Lung (tissue), 12 donors: Measurements from ENCODE around the gene ARHGAP15. TPM values are rescaled to one million over a fixed set of nuclear protein-coding genes. Genes with fewer than 3 reads are reported as not detected.

Experiments used
- ATAC-seq: fragments of 200-7000 bp; cut with Tn5 transposase; one replicate; pipeline ENCODE4 v1.9.1; 2020; ENCODE audit warnings: moderate number of reproducible peaks; ENCODE audit not compliant: insufficient read depth, low FRiP score
- DNase-seq, 3 donors: peaks; one replicate each; pipeline ENCODE4 v3.0.0-alpha.2; 2013 to 2017
- H3K27ac ChIP-seq, 2 donors: one replicate each; pipeline ENCODE4 v1.5.1; 2013; ENCODE audit warnings: mild to moderate bottlenecking in 2 of 2, moderate library complexity in 2 of 2, control low read depth in 1 of 2, inconsistent platforms in 1 of 2, low read depth in 1 of 2, low read length in 1 of 2
- H3K27me3 ChIP-seq, 3 donors: one replicate each; pipeline ENCODE4 v1.5.1; 2013; ENCODE audit warnings: low read length in 2 of 3; ENCODE audit not compliant: control insufficient read depth in 3 of 3, insufficient read depth in 3 of 3
- H3K36me3 ChIP-seq, 4 donors: one replicate each; pipeline ENCODE4 v1.5.1; 2013; ENCODE audit warnings: low read length in 4 of 4, mild to moderate bottlenecking in 1 of 4, moderate library complexity in 1 of 4; ENCODE audit not compliant: control insufficient read depth in 4 of 4, insufficient read depth in 4 of 4
- H3K4me1 ChIP-seq, 5 donors: one replicate each; pipeline ENCODE4 v1.5.1; 2013; ENCODE audit warnings: low read length in 5 of 5, mild to moderate bottlenecking in 2 of 5, moderate library complexity in 1 of 5; ENCODE audit not compliant: control insufficient read depth in 5 of 5, insufficient read depth in 5 of 5
- H3K4me3 ChIP-seq: one replicate; pipeline ENCODE4 v1.5.1; 2013; ENCODE audit warnings: mild to moderate bottlenecking, control low read depth, moderate library complexity
- H3K9ac ChIP-seq, 2 donors: one replicate each; pipeline ENCODE4 v1.5.1; 2013; ENCODE audit warnings: low read length in 2 of 2, control low read depth in 1 of 2; ENCODE audit not compliant: insufficient read depth in 1 of 2
- H3K9me3 ChIP-seq, 4 donors: one replicate each; pipeline ENCODE4 v1.5.1; 2013; ENCODE audit warnings: low read length in 3 of 4, mild to moderate bottlenecking in 1 of 4, moderate library complexity in 1 of 4; ENCODE audit not compliant: control insufficient read depth in 4 of 4, insufficient read depth in 3 of 4
- CTCF ChIP-seq: IDR thresholded peaks from 2 replicates; pipeline ENCODE4 v1.5.1; 2012; ENCODE audit warnings: mild to moderate bottlenecking; ENCODE audit errors: control extremely low read depth, extremely low read depth
- WGBS, 2 donors: extraction: QIAGEN DNeasy Blood & Tissue Kit; methylation state at CpG; one replicate each; pipeline ENCODE4 v1.1.7; 2013; 5-methylcytosine and 5-hydroxymethylcytosine counted together
- polyA plus RNA-seq, 2 donors: library from polyadenylated mRNA; stranded (reverse); fragments of 200-250 nt; gene quantifications; one replicate each; pipeline ENCODE4 v1.2.1, GENCODE V29; 2013
- total RNA-seq, 2 donors: library from RNA; depleted of rRNA in 1 of 2; stranded (reverse); fragments of >200 nt in 1 of 2; gene quantifications; one replicate each; pipeline ENCODE4 v1.2.1, GENCODE V29; 2014 to 2021
- donor health status: control.
- donor health status: control.
- donor health status: Bipolar disorder and iron deficiency.
- donor health status: healthy.
- donor health status: DM: yes; HTN: yes; CAD: no.

The ARHGAP15 gene
- total and polyA plus RNA-seq, 4 donors = 5.9 to 74.3 (median 13.2) TPM

- Histone ChIP-seq H3K36me3 (no peaks in the 10 kb centered on the region), H3K27ac (no peak overlapping the region), H3K9me3 (no peaks in the 10 kb centered on the region), H3K4me3 (no peak overlapping the region), H3K4me1 (peaks cover 0 to 33% (median 1%) of the 10 kb centered on the region in 5 donors), H3K27me3 (no peaks in the 10 kb centered on the region), H3K9ac (no peak overlapping the region)
- DNase-seq (no peak), ATAC-seq (no peak)
- TF ChIP-seq CTCF = no peak
- 82 to 90% methylated on average over 17 of the region's 17 CpGs for WGBS, 2 donors
Observed at GRCh38 chr2:143720095-143720664, 591.0 kb downstream of the ARHGAP15 start.

DNA sequence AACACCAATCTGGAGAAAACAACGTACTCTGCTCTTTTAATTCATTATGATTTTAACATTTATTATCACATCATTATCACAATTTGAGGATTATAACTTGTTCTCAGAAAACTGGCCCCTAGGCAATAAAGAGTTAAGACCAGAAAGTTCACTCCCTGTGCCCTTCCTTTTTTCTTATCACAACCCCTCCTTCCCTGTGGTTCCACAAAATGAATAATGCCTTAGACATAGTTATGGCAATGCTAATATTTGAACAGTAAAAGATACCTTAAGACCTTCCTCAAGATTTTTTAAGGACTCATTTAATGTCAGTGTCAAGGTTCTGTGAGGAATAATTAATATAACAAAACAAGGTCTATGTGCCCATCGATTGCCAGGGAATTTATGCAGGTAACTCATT lies 596.2 kb downstream of the ARHGAP15 start:
- Histone ChIP-seq H3K9me3 (no peaks in the 10 kb centered on the region), H3K36me3 (no peaks in the 10 kb centered on the region), H3K9ac (no peak overlapping the region), H3K4me1 (peaks cover 0 to 8% (median 0%) of the 10 kb centered on the region in 5 donors), H3K27me3 (no peaks in the 10 kb centered on the region), H3K4me3 (no peak overlapping the region), H3K27ac (no peak overlapping the region)
- TF ChIP-seq CTCF = no peak
- DNase-seq (no peak), ATAC-seq (no peak)
- WGBS, 2 donors = 86 to 87% methylated on average over 2 of the region's 2 CpGs

- no peak overlapping the region for H3K4me3 ChIP-seq
- H3K36me3 ChIP-seq = no peaks in the 10 kb centered on the region
- H3K9ac ChIP-seq = no peak overlapping the region
- H3K27ac ChIP-seq = no peak overlapping the region
- ATAC-seq (no peak), DNase-seq (no peak)
- no peaks in the 10 kb centered on the region for H3K27me3 ChIP-seq
- WGBS, 2 donors = 82 to 91% methylated on average over 6 of the region's 6 CpGs
- peaks cover 0 to 8% (median 0%) of the 10 kb centered on the region in 5 donors for H3K4me1 ChIP-seq
- TF ChIP-seq CTCF = no peak
- no peaks in the 10 kb centered on the region for H3K9me3 ChIP-seq
Observed at GRCh38 chr2:143726151-143726845, 597.1 kb downstream of the ARHGAP15 start.
